ENCODE measurements around the gene SERPINB10.

The SERPINB10 gene, protein sequence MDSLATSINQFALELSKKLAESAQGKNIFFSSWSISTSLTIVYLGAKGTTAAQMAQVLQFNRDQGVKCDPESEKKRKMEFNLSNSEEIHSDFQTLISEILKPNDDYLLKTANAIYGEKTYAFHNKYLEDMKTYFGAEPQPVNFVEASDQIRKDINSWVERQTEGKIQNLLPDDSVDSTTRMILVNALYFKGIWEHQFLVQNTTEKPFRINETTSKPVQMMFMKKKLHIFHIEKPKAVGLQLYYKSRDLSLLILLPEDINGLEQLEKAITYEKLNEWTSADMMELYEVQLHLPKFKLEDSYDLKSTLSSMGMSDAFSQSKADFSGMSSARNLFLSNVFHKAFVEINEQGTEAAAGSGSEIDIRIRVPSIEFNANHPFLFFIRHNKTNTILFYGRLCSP

GRCh38 chr18:63907664-63908063 is at the start of gene SERPINB10:
Gene SERPINB10 (plus strand): TSS chr18:63907958. CDS start chr18:63915511, 7,553 bp downstream.
- DNase-seq (ENCODE audit: low read depth), result no peak

DNA sequence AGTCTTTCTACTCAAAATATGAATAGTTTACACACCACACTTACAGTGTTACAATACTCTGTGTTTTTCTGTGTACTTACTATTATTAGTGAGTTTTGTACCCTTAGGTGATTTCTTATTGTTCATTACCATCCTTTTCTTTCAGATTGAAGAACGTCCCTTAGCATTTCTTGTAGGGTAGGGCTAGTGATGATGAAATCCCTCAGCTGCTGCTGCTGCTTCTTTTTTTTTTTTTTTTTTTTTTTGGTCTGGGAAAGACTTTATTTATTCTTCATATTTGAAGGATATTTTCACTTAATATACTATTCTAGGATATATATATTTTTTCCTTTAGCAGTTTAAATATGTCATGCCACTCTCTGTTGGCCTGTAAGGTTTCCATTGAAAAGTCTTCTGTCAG is 49.3 kb upstream of the SERPINB10 start:
- no peak for DNase-seq (ENCODE audit: low read depth)

GRCh38 chr18:63859781-63860475 is 47.8 kb upstream of the SERPINB10 start:
- DNase-seq (ENCODE audit: low read depth), result no peak

GRCh38 chr18:63860531-63860930 is 47.2 kb upstream of the SERPINB10 start:
- DNase-seq (ENCODE audit: low read depth), result no peak

DNA sequence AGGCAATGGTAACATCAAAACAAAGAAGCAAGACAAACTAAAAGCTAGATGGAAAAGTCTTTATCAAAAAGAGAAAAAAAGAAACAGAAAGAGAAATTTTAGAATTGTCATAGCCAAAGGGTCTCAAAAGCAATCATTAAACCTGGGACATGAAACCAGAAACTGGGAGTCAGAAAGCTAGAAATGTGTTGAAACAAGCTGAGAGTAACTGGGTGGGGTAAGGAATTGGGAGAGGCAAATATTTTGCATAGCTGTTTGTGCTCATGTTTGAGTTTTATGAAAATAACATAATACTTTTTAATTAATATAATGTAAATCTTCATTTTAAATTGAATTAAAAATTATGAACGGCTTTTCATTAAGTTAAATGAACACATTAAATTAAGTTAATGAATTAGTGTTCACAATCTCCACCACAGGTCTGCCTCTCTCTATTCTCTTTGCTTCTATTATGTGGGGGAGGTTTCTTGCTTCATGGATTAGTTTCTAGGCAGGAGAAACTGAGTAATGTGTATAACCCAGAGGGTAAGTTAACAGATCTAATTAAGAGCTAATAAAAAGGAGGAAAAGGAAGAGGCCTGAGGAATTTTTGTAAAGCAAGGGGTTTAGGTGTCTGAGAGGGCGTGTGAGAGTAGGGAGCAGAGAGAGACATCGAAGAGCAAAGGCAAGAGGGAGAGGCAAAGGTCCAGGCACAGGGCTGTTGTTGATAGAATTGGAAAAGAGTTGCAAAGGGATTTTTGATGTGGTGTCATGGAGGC is 40.2 kb upstream of the SERPINB10 start:
- no peak for DNase-seq (ENCODE audit: low read depth)

GRCh38 chr18:63868546-63868945 is 39.2 kb upstream of the SERPINB10 start:
- DNase-seq (ENCODE audit: low read depth), result no peak

GRCh38 chr18:63869374-63869773 is 38.4 kb upstream of the SERPINB10 start:
- DNase-seq (ENCODE audit: low read depth), result no peak

DNA sequence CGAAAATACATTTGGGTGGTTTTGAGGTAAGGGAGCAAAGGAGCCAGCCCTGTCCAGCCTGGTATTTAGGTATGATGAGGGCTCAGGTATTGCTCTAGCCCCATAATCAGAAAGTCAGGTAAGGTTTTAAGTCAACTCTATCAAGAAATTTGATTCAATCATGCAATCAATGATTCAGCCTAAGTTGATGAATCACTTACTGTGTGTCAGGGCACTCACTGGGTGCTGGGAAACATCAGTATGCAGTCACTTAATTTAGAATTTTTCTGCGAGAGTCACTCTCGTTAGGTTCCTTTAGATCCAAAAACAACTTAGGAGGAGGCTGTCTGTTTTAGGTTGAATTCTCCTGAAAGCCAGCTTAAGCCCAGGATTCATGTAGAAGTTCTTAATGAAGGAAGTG is 37.9 kb upstream of the SERPINB10 start:
- DNase-seq (ENCODE audit: low read depth), result no peak

DNA sequence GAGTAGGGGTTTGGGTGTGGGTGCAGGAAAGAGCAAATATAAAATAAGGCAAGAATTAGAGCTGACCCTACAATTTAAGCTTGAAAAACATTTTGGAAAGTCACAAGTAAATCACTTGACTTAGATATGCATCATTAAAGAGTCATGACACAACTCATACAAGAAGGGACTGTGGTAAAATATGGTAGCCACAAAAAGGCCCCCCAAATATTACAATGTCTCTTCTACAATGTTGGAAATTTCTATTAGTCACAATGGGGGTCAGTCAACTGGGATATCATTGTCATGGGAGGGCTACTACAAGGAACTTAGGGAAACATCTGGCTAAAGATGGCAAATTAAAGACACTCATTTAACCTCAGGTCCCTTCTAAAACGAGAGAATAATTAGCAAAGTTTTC is 35.9 kb upstream of the SERPINB10 start:
- no peak for DNase-seq (ENCODE audit: low read depth)

DNA sequence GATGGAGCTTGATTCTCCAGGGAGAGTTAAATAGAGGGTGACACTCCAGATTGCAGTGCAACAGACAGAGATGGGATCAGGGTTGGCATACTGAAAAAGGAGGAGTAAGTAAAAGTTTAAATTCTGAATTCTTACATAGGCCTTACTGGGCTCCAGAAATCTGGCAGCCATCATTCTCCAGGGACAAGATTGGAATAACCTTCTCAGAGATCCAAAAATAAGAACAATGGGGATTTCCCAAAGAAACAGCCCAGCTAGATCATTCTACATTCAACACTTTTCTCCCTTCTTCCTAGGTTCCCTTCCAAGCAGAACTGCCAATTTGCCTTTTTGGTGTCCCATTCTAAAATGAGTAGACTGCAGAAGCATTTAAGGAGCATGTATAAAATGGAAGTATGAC is 35.2 kb upstream of the SERPINB10 start:
- DNase-seq (ENCODE audit: low read depth), result no peak

GRCh38 chr18:63878343-63878742 is 29.4 kb upstream of the SERPINB10 start:
- no peak for DNase-seq (ENCODE audit: low read depth)

GRCh38 chr18:63878925-63879324 is 28.8 kb upstream of the SERPINB10 start:
- DNase-seq (ENCODE audit: low read depth), result no peak

GRCh38 chr18:63879709-63880108 is 28.0 kb upstream of the SERPINB10 start:
- no peak for DNase-seq (ENCODE audit: low read depth)

DNA sequence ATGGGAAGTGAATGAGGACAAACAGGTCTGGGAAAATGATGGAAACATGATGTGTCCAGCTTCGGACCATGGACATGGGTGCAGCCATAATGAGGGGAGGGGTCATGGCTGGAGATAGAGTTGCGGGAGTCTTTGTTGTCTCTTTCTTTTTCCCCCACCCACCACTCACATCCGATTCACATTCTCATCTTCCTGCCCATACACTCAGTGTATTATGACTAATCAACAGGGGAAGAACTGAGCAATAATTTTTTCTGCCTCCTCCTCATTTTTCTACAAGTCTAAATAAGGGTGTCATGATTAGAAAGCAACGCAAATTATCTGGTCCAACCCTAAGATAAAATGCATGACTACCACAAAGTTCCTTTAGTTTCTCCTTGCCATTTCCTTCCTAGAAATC is 25.9 kb upstream of the SERPINB10 start:
- no peak for DNase-seq (ENCODE audit: low read depth)

GRCh38 chr18:63882333-63883141 is 25.2 kb upstream of the SERPINB10 start:
- DNase-seq (ENCODE audit: low read depth), result no peak

DNA sequence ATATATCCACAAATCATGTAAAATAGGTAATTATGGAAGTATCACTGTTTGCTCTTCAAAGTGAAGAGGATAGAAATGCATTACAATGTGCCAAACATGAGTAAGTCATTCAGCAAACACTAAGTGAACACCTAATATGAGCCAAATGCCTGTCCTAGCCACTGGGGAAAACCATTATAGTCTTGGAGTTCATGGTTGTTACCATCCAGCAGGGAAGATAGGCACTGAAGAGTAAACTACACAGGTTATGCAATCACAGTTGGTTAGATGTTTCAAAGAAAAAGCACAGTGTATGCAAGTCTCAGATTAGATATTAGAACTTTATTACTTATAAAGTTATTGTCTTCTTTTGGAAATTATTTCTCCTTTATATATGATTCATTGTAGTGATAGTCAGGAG is 24.1 kb upstream of the SERPINB10 start:
- DNase-seq (ENCODE audit: low read depth), result no peak

DNA sequence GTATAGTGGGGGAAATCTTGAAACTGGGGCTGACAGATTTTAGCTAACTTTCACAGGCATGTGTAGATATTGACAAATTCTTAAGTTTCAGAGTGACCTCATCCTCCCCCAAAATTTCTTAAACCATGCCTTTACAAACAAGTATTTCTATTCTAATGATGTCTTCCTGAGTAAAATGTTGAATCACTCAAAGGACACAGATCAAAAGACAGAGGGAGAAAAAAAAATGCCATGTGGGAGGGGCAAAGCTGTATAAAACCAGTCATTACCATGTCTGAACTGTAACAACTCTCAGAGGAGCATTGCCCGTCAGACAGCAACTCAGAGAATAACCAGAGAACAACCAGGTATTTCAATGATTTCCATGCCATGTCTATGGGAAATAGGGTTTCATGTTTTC is 20.3 kb upstream of the SERPINB10 start, which contains the start of gene SERPINB2:
TSS of gene SERPINB2 (plus strand) at position 282 of the 400 bp plus-strand sequence. CDS start 3,740 bp downstream, outside the sequence.
- DNase-seq (ENCODE audit: low read depth), result no peak

GRCh38 chr18:63888470-63889190 is 19.1 kb upstream of the SERPINB10 start:
- DNase-seq (ENCODE audit: low read depth), result no peak

DNA sequence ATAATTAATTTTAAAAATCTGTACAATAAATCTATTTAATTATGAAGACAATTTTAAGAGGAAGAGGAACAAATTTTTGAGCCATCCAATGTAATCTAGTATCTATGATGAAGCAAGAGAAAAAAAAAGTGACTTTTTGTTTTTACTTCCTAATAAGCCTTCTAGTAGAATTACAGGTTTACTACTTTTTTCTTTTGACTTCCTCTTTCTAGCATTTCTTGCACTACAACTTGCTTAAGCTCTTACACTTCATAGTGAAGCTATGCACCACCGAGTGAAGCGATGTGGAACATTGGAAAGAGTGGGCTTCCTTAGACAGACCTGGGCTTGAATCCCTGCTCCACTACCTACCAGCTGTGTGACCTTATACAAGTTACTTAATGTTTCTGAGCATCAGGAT is 18.1 kb upstream of the SERPINB10 start:
- no peak for DNase-seq (ENCODE audit: low read depth)

GRCh38 chr18:63890237-63890949 is 17.4 kb upstream of the SERPINB10 start:
- DNase-seq (ENCODE audit: low read depth), result no peak

DNA sequence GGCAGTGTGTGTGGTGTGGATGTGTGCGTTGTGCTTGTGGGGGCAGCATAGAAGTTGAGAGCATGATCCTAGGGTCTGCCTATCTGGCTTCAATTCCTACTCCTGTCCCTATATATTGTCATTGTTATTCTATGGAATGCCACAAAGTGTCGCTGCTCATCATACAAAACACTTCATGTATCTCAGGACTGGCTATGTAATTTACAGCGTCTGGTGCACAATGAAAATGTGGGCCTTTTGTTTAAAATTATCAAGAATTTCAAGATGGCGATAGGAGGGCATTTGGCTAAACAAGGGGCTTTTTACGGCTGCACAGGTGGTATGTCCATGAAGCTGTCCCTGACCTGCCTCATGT is 16.8 kb upstream of the SERPINB10 start:
- DNase-seq (ENCODE audit: low read depth), result no peak

All from stimulated activated CD4-positive, alpha-beta T cell treated with anti-CD3 and anti-CD28 coated beads, Interleukin-2, amount 100 ng/mL, for 4 hours (primary cell).